Mesenchymal stem cell (in vitro differentiated cells and primary cell): ENCODE data around the gene ANXA3.
A peak's percentile ranks its signal among the peaks of the same experiment; 100 is the strongest.

Experiments used
- DNase-seq: peaks from one replicate; pipeline ENCODE4 v3.0.0-alpha.2; 2013
- H2AFZ ChIP-seq: one replicate; pipeline ENCODE4 v1.6.1; 2013; ENCODE audit warnings: low read depth, mild to moderate bottlenecking, control low read depth, inconsistent platforms, low read length, moderate library complexity
- H2AK5ac ChIP-seq: 2 replicates; pipeline ENCODE4 v1.6.1; 2013; ENCODE audit warnings: low read length, moderate library complexity, mild to moderate bottlenecking, inconsistent platforms; ENCODE audit not compliant: severe bottlenecking
- H2BK120ac ChIP-seq: one replicate; pipeline ENCODE4 v1.6.1; 2013; ENCODE audit warnings: low read depth, mild to moderate bottlenecking, inconsistent platforms, low read length, moderate library complexity
- H2BK12ac ChIP-seq, 2 experiments: one replicate each; pipeline ENCODE4 v1.6.1; 2013; ENCODE audit warnings: inconsistent platforms in 2 of 2, low read length in 2 of 2, mild to moderate bottlenecking in 2 of 2, moderate library complexity in 2 of 2, control low read depth in 1 of 2
- H2BK15ac ChIP-seq: one replicate; pipeline ENCODE4 v1.6.1; 2013; ENCODE audit warnings: mild to moderate bottlenecking, low read depth, inconsistent platforms; ENCODE audit not compliant: poor library complexity, severe bottlenecking
- H2BK5ac ChIP-seq: 2 replicates; pipeline ENCODE4 v1.6.1; 2013; ENCODE audit warnings: low read depth, mild to moderate bottlenecking, low read length, control low read depth, inconsistent platforms; ENCODE audit not compliant: poor library complexity, severe bottlenecking
- H3K14ac ChIP-seq, 2 experiments: one replicate each; pipeline ENCODE4 v1.6.1; 2013; ENCODE audit warnings: inconsistent platforms in 2 of 2, low read length in 2 of 2, control low read depth in 1 of 2, mild to moderate bottlenecking in 1 of 2, moderate library complexity in 1 of 2
- H3K18ac ChIP-seq, 2 experiments: one replicate each; pipeline ENCODE4 v1.6.1; 2013; ENCODE audit warnings: inconsistent platforms in 2 of 2, low read length in 2 of 2, control low read depth in 1 of 2, low read depth in 1 of 2, mild to moderate bottlenecking in 1 of 2
- H3K23ac ChIP-seq, 2 experiments: one replicate each; pipeline ENCODE4 v1.6.1; 2013; ENCODE audit warnings: inconsistent platforms in 2 of 2, low read length in 2 of 2, mild to moderate bottlenecking in 2 of 2, moderate library complexity in 2 of 2, control low read depth in 1 of 2
- H3K27ac ChIP-seq: 2 replicates; pipeline ENCODE4 v1.5.1; 2013; ENCODE audit warnings: mild to moderate bottlenecking, moderate library complexity, low read length, control low read depth, inconsistent platforms; ENCODE audit not compliant: poor library complexity, severe bottlenecking
- H3K27me3 ChIP-seq, 2 experiments: 2 replicates each; pipeline versions ENCODE4 v1.6.1 to v1.7.0; 2013; ENCODE audit warnings: low read length in 2 of 2, mild to moderate bottlenecking in 2 of 2, moderate library complexity in 2 of 2, control low read depth in 1 of 2, inconsistent platforms in 1 of 2; ENCODE audit not compliant: control insufficient read depth in 1 of 2, insufficient read depth in 1 of 2
- H3K36me3 ChIP-seq, 2 experiments: 2 replicates each; pipeline versions ENCODE4 v1.6.1 to v1.7.0; 2013; ENCODE audit warnings: low read length in 2 of 2, control low read depth in 1 of 2, inconsistent platforms in 1 of 2, low read depth in 1 of 2, mild to moderate bottlenecking in 1 of 2; ENCODE audit not compliant: insufficient read depth in 2 of 2, control insufficient read depth in 1 of 2
- H3K4ac ChIP-seq, 2 experiments: one replicate each; pipeline ENCODE4 v1.6.1; 2013; ENCODE audit warnings: inconsistent platforms in 2 of 2, low read length in 2 of 2, mild to moderate bottlenecking in 2 of 2, moderate library complexity in 2 of 2, control low read depth in 1 of 2, low read depth in 1 of 2
- H3K4me1 ChIP-seq: 2 replicates; pipeline ENCODE4 v1.6.1; 2013; ENCODE audit warnings: low read depth, low read length, control low read depth; ENCODE audit not compliant: control insufficient read depth, insufficient read depth
- H3K4me2 ChIP-seq: 2 replicates; pipeline ENCODE4 v1.6.1; 2013; ENCODE audit warnings: low read length, mild to moderate bottlenecking, inconsistent platforms; ENCODE audit not compliant: poor library complexity, severe bottlenecking
- H3K4me3 ChIP-seq, 2 experiments: 2 replicates each; pipeline versions ENCODE4 v1.5.1 to v1.7.0; 2013; ENCODE audit warnings: low read length in 2 of 2, mild to moderate bottlenecking in 2 of 2, control low read depth in 1 of 2, low read depth in 1 of 2; ENCODE audit not compliant: insufficient read depth in 1 of 2
- H3K79me1 ChIP-seq: replicated peaks from 2 replicates; pipeline ENCODE4 v1.6.1; 2013; ENCODE audit warnings: mild to moderate bottlenecking, control low read depth, low read length, inconsistent platforms; ENCODE audit not compliant: poor library complexity, severe bottlenecking
- H3K9ac ChIP-seq: 2 replicates; pipeline ENCODE4 v1.7.0; 2013; ENCODE audit warnings: mild to moderate bottlenecking, low read length, moderate library complexity
- H3K9me3 ChIP-seq: 2 replicates; pipeline ENCODE4 v1.7.0; 2013; ENCODE audit warnings: mild to moderate bottlenecking, low read length; ENCODE audit not compliant: control insufficient read depth
- H4K8ac ChIP-seq: one replicate; pipeline ENCODE4 v1.6.1; 2013; ENCODE audit warnings: inconsistent platforms, mild to moderate bottlenecking, low read length, moderate library complexity
- H4K91ac ChIP-seq: one replicate; pipeline ENCODE4 v1.6.1; 2013; ENCODE audit warnings: mild to moderate bottlenecking, low read length, inconsistent platforms
- WGBS: methylation state at CpG from one replicate; pipeline ENCODE4 v1.1.7; 2013; ENCODE audit warnings: mixed read lengths; 5-methylcytosine and 5-hydroxymethylcytosine counted together

Gene ANXA3

GRCh38 chr4:78599931-78600375, 48.4 kb downstream of the ANXA3 start:
- WGBS, result 28% methylated on average over 1 of the region's 2 CpGs
- H3K14ac ChIP-seq, result no peak overlapping the region
- no peak overlapping the region for H3K9ac ChIP-seq
- no peak overlapping the region for H4K91ac ChIP-seq
- H3K4me2 ChIP-seq, result no peak overlapping the region
- no peak overlapping the region for H2BK120ac ChIP-seq
- H3K9me3 ChIP-seq, result no peaks in the 10 kb centered on the region
- no peaks in the 10 kb centered on the region for H3K4me1 ChIP-seq
- H3K36me3 ChIP-seq, result peaks cover 0 to 10% of the 10 kb centered on the region in 2 experiments
- H2BK5ac ChIP-seq, result no peak overlapping the region
- H3K27me3 ChIP-seq, result no peaks in the 10 kb centered on the region
- no peak overlapping the region for H3K4ac ChIP-seq
- no peak overlapping the region for H3K23ac ChIP-seq
- no peak overlapping the region for H4K8ac ChIP-seq
- H3K27ac ChIP-seq, result no peak overlapping the region
- no peak overlapping the region for H2AFZ ChIP-seq
- no peak overlapping the region for H3K4me3 ChIP-seq
- no peak overlapping the region for H3K18ac ChIP-seq
- no peak overlapping the region for H2BK15ac ChIP-seq
- no peak overlapping the region for H2AK5ac ChIP-seq
- H2BK12ac ChIP-seq, result no peak overlapping the region
- H3K79me1 ChIP-seq, result no peaks in the 10 kb centered on the region
- no peak for DNase-seq

- Histone ChIP-seq H4K8ac (no peak overlapping the region), H2BK12ac (no peak overlapping the region), H2BK5ac (no peak overlapping the region), H3K9ac (no peak overlapping the region), H2AK5ac (no peak overlapping the region), H2BK15ac (no peak overlapping the region), H3K23ac (no peak overlapping the region), H3K14ac (no peak overlapping the region), H3K18ac (no peak overlapping the region), H3K4me3 (no peak overlapping the region), H3K9me3 (no peaks in the 10 kb centered on the region), H3K79me1 (no peaks in the 10 kb centered on the region), H3K27me3 (no peaks in the 10 kb centered on the region), H3K4ac (no peak overlapping the region), H2AFZ (no peak overlapping the region), H3K4me2 (no peak overlapping the region), H2BK120ac (no peak overlapping the region), H4K91ac (no peak overlapping the region), H3K27ac (no peak overlapping the region), H3K36me3 (peaks cover 0 to 11% of the 10 kb centered on the region in 2 experiments), H3K4me1 (no peaks in the 10 kb centered on the region)
- 97% methylated on average over 7 of the region's 7 CpGs for WGBS
- no peak for DNase-seq
Observed at GRCh38 chr4:78601013-78601412, 49.4 kb downstream of the ANXA3 start.

- Histone ChIP-seq H2AK5ac (no peak overlapping the region), H3K27me3 (no peaks in the 10 kb centered on the region), H3K23ac (no peak overlapping the region), H4K8ac (peak overlapping the region; percentile 48), H2AFZ (no peak overlapping the region), H3K4me2 (no peak overlapping the region), H3K79me1 (no peaks in the 10 kb centered on the region), H3K4me3 (no peak overlapping the region), H3K9me3 (no peaks in the 10 kb centered on the region), H3K14ac (no peak overlapping the region), H2BK120ac (no peak overlapping the region), H3K9ac (no peak overlapping the region), H2BK12ac (no peak overlapping the region), H2BK15ac (no peak overlapping the region), H4K91ac (no peak overlapping the region), H3K36me3 (peaks cover 0 to 16% of the 10 kb centered on the region in 2 experiments), H3K4ac (no peak overlapping the region), H3K18ac (no peak overlapping the region), H3K27ac (no peak overlapping the region), H3K4me1 (no peaks in the 10 kb centered on the region), H2BK5ac (no peak overlapping the region)
- no peak for DNase-seq
- 90% methylated on average over 3 of the region's 3 CpGs for WGBS
Observed at GRCh38 chr4:78602334-78602733, 50.8 kb downstream of the ANXA3 start.

GRCh38 chr4:78603384-78603783, 51.8 kb downstream of the ANXA3 start:
- Histone ChIP-seq H3K27ac (no peak overlapping the region), H2BK120ac (no peak overlapping the region), H2BK12ac (no peak overlapping the region), H2BK15ac (no peak overlapping the region), H3K4me1 (no peaks in the 10 kb centered on the region), H2BK5ac (no peak overlapping the region), H3K18ac (no peak overlapping the region), H2AFZ (no peak overlapping the region), H3K4me2 (no peak overlapping the region), H4K8ac (no peak overlapping the region), H3K14ac (no peak overlapping the region), H2AK5ac (no peak overlapping the region), H4K91ac (no peak overlapping the region), H3K9me3 (no peaks in the 10 kb centered on the region), H3K79me1 (no peaks in the 10 kb centered on the region), H3K4ac (no peak overlapping the region), H3K23ac (no peak overlapping the region), H3K27me3 (no peaks in the 10 kb centered on the region), H3K9ac (no peak overlapping the region), H3K36me3 (peaks cover 0 to 16% of the 10 kb centered on the region in 2 experiments), H3K4me3 (no peak overlapping the region)
- 96% methylated on average over 3 of the region's 3 CpGs for WGBS
- DNase-seq, result no peak
